IMR-90 (cell line): ENCODE results near the gene ZNF264. TPM values are rescaled to one million over a fixed set of nuclear protein-coding genes. Genes with fewer than 3 reads are reported as not detected.

Source experiments
- ATAC-seq: fragments of 200-7000 bp; cut with Tn5 transposase; 2 replicates; pipeline ENCODE4 v1.9.1; 2020; ENCODE audit warnings: low read depth, mild to moderate bottlenecking, moderate library complexity
- BruUV-seq: library from RNA; stranded (reverse); fragments of 400-500 nt; replicated peaks from 2 replicates; lab custom pipeline; 2021; lab: Mats Ljungman, UMichigan
- CTCF ChIA-PET: fragments of 300-600 bp; formaldehyde crosslinking; extraction: SDS; loops from one replicate; lab custom pipeline; 2021; ENCODE audit warnings: antibody characterized with exemption; lab: Yijun Ruan, JAX
- POLR2A ChIA-PET: fragments of 300-600 bp; sonication (Branson Sonifier 250); formaldehyde crosslinking; loops from one replicate; lab custom pipeline; 2022; ENCODE audit warnings: antibody characterized with exemption; ENCODE audit not compliant: unreplicated experiment; lab: Charles Lee
- DNase-seq: peaks from one replicate; pipeline ENCODE4 v3.0.0; 2013
- H2AFZ ChIP-seq: replicated peaks from 2 replicates; pipeline ENCODE3; 2013; ENCODE audit warnings: low read length, mild to moderate bottlenecking; ENCODE audit not compliant: poor library complexity
- H2AK5ac ChIP-seq: 2 replicates; pipeline ENCODE4 v1.6.1; 2013; ENCODE audit warnings: low read depth, low read length, inconsistent platforms
- H2AK9ac ChIP-seq: replicated peaks from 2 replicates; pipeline ENCODE3; 2013; ENCODE audit warnings: mild to moderate bottlenecking, low read depth, low read length, moderate library complexity; ENCODE audit not compliant: poor library complexity
- H2BK120ac ChIP-seq: 2 replicates; pipeline ENCODE4 v1.6.1; 2013; ENCODE audit warnings: low read depth, low read length, inconsistent platforms
- H2BK15ac ChIP-seq: 3 replicates; pipeline ENCODE4 v1.6.1; 2013; ENCODE audit warnings: low read depth, low read length, inconsistent platforms
- H2BK20ac ChIP-seq: 2 replicates; pipeline ENCODE4 v1.6.1; 2013; ENCODE audit warnings: low read depth, mild to moderate bottlenecking, inconsistent platforms, low read length, moderate library complexity
- H2BK5ac ChIP-seq: 2 replicates; pipeline ENCODE4 v1.6.1; 2013; ENCODE audit warnings: mild to moderate bottlenecking, low read depth, low read length, inconsistent platforms; ENCODE audit not compliant: poor library complexity, severe bottlenecking
- H3K14ac ChIP-seq: replicated peaks from 2 replicates; pipeline ENCODE4 v1.6.1; 2013; ENCODE audit warnings: low read depth, low read length, inconsistent platforms
- H3K18ac ChIP-seq: 2 replicates; pipeline ENCODE4 v1.6.1; 2013; ENCODE audit warnings: low read depth, low read length, control low read depth
- H3K23ac ChIP-seq: 2 replicates; pipeline ENCODE4 v1.6.1; 2013; ENCODE audit warnings: low read depth, low read length, inconsistent platforms
- H3K27ac ChIP-seq: 2 replicates; pipeline ENCODE4 v1.5.1; 2013; ENCODE audit warnings: mild to moderate bottlenecking, control low read depth, low read length; ENCODE audit not compliant: insufficient read depth
- H3K27me3 ChIP-seq: 2 replicates; pipeline ENCODE4 v1.6.1; 2013; ENCODE audit warnings: low read length; ENCODE audit not compliant: control insufficient read depth, insufficient read depth
- H3K36me3 ChIP-seq: 2 replicates; pipeline ENCODE4 v1.6.1; 2013; ENCODE audit warnings: low read length, mixed read lengths; ENCODE audit not compliant: control insufficient read depth, insufficient read depth
- H3K4ac ChIP-seq: 2 replicates; pipeline ENCODE4 v1.6.1; 2013; ENCODE audit warnings: low read depth, low read length, inconsistent platforms
- H3K4me1 ChIP-seq: 2 replicates; pipeline ENCODE4 v1.6.1; 2013; ENCODE audit warnings: low read length, mixed read lengths; ENCODE audit not compliant: control insufficient read depth, insufficient read depth
- H3K4me2 ChIP-seq: 2 replicates; pipeline ENCODE4 v1.6.1; 2013; ENCODE audit warnings: low read depth, mild to moderate bottlenecking, control low read depth, low read length, moderate library complexity
- H3K4me3 ChIP-seq: 2 replicates; pipeline ENCODE4 v1.5.1; 2013; ENCODE audit warnings: low read depth, mild to moderate bottlenecking, control low read depth, low read length, moderate library complexity; ENCODE audit not compliant: insufficient read depth
- H3K56ac ChIP-seq: 2 replicates; pipeline ENCODE4 v1.6.1; 2013; ENCODE audit warnings: low read length, inconsistent platforms; ENCODE audit not compliant: insufficient read depth; ENCODE audit errors: extremely low read depth
- H3K79me1 ChIP-seq, 2 experiments: 2 replicates each; pipeline ENCODE4 v1.6.1; 2013; ENCODE audit warnings: low read length in 2 of 2, inconsistent platforms in 1 of 2, low read depth in 1 of 2
- H3K9ac ChIP-seq: 2 replicates; pipeline ENCODE4 v1.6.1; 2013; ENCODE audit warnings: low read depth, low read length, control low read depth
- H3K9me1 ChIP-seq: 2 replicates; pipeline ENCODE4 v1.6.1; 2013; ENCODE audit warnings: low read length, inconsistent platforms; ENCODE audit not compliant: insufficient read depth
- H3K9me3 ChIP-seq: 2 replicates; pipeline ENCODE4 v1.6.1; 2013; ENCODE audit warnings: low read length; ENCODE audit not compliant: control insufficient read depth, insufficient read depth
- H4K20me1 ChIP-seq: 2 replicates; pipeline ENCODE4 v1.6.1; 2013; ENCODE audit warnings: low read length, inconsistent platforms; ENCODE audit not compliant: insufficient read depth
- H4K5ac ChIP-seq: 2 replicates; pipeline ENCODE4 v1.6.1; 2013; ENCODE audit warnings: mild to moderate bottlenecking, low read depth, low read length, control low read depth
- H4K8ac ChIP-seq, 2 experiments: 2 replicates each; pipeline ENCODE4 v1.6.1; 2013; ENCODE audit warnings: low read depth in 2 of 2, low read length in 2 of 2, control low read depth in 1 of 2, inconsistent platforms in 1 of 2
- H4K91ac ChIP-seq: 2 replicates; pipeline ENCODE4 v1.6.1; 2013; ENCODE audit warnings: low read depth, low read length, inconsistent platforms; ENCODE audit not compliant: insufficient read depth
- BHLHE40 ChIP-seq: fragments of 150-350 bp; IDR thresholded peaks from 2 replicates; pipeline ENCODE4 v1.6.1; 2016; ENCODE audit warnings: mild to moderate bottlenecking, low read depth, low read length
- CEBPB ChIP-seq: IDR thresholded peaks from 2 replicates; pipeline ENCODE4 v1.6.1; 2012; ENCODE audit warnings: low read depth, low read length, improper control_type of control experiment
- CTCF ChIP-seq: conservative IDR thresholded peaks from 2 replicates; pipeline ENCODE4 v1.5.1; 2012; ENCODE audit warnings: mild to moderate bottlenecking, low read depth, low read length, improper control_type of control experiment
- ELK1 ChIP-seq: fragments of 150-350 bp; IDR thresholded peaks from 2 replicates; pipeline ENCODE4 v1.6.1; 2016; ENCODE audit warnings: low read depth, mild to moderate bottlenecking, low read length, moderate library complexity, borderline replicate concordance
- FOS ChIP-seq: fragments of 150-350 bp; IDR thresholded peaks from 2 replicates; pipeline ENCODE4 v1.6.1; 2016; ENCODE audit warnings: low read depth, low read length
- MAFK ChIP-seq: IDR thresholded peaks from 2 replicates; pipeline ENCODE4 v1.6.1; 2012; ENCODE audit warnings: low read depth, low read length, improper control_type of control experiment
- MAZ ChIP-seq: IDR thresholded peaks from 2 replicates; pipeline ENCODE4 v1.6.1; 2012; ENCODE audit warnings: low read depth, mild to moderate bottlenecking, low read length, improper control_type of control experiment, moderate library complexity, borderline replicate concordance
- NFE2L2 ChIP-seq: fragments of 150-350 bp; IDR thresholded peaks from 2 replicates; pipeline ENCODE4 v1.6.1; 2016; ENCODE audit warnings: low read depth, mild to moderate bottlenecking, low read length
- RAD21 ChIP-seq: IDR thresholded peaks from 2 replicates; pipeline ENCODE4 v1.6.1; 2012; ENCODE audit warnings: low read length, improper control_type of control experiment
- RCOR1 ChIP-seq: IDR thresholded peaks from 2 replicates; pipeline ENCODE4 v1.6.1; 2012; ENCODE audit warnings: mild to moderate bottlenecking, low read length, improper control_type of control experiment; ENCODE audit not compliant: insufficient replicate concordance
- RFX5 ChIP-seq: IDR thresholded peaks from 2 replicates; pipeline ENCODE4 v1.8.0; 2012; ENCODE audit warnings: low read depth, mild to moderate bottlenecking, low read length, moderate library complexity
- SMC3 ChIP-seq: fragments of 150-350 bp; IDR thresholded peaks from 2 replicates; pipeline ENCODE4 v1.6.1; 2016; ENCODE audit warnings: low read depth, mild to moderate bottlenecking, antibody characterized with exemption, low read length, moderate library complexity
- USF2 ChIP-seq: fragments of 150-350 bp; IDR thresholded peaks from 2 replicates; pipeline ENCODE4 v1.6.1; 2017; ENCODE audit warnings: mild to moderate bottlenecking, antibody characterized with exemption, low read length, low read depth
- WGBS, 2 experiments: methylation state at CpG; one replicate each; pipeline versions ENCODE4 v1.1.5 to v1.1.7; 2013; ENCODE audit warnings: missing lambda C conversion rate in 2 of 2; ENCODE audit not compliant: insufficient read length in 1 of 2; ENCODE audit errors: extremely low coverage in 2 of 2; 5-methylcytosine and 5-hydroxymethylcytosine counted together
- dilution Hi-C: fragments of 300-500 bp; cut with HindIII; formaldehyde crosslinking; loops from one replicate; pipeline ENCODE4 v1.14.3; 2018; ENCODE audit warnings: low sequenced_read_pairs; ENCODE audit not compliant: unreplicated experiment
- in situ Hi-C: fragments of 300-500 bp; cut with MboI; formaldehyde crosslinking; loops from 3 replicates; pipeline ENCODE4 v1.14.3; 2019; ENCODE audit warnings: low sequenced_read_pairs, inconsistent platforms, mixed read lengths
- intact Hi-C: fragments of 100-400 bp; cut with micrococcal nuclease; formaldehyde crosslinking; loops from 2 replicates; pipeline ENCODE4 v1.10.0; 2022
- polyA plus RNA-seq, 3 experiments: library from polyadenylated mRNA; depleted of rRNA; stranded (reverse); fragments of >200 nt; gene quantifications; 2 replicates each; pipeline ENCODE4 v1.2.3, GENCODE V29; 2012; ENCODE audit warnings: low replicate concordance in 1 of 3
- total RNA-seq: library from RNA; depleted of rRNA; stranded (reverse); fragments of >200 nt; gene quantifications from 2 replicates; pipeline ENCODE4 v1.2.3, GENCODE V29; 2012

ZNF264 gene
- total and polyA plus RNA-seq, 2 of the 4 experiments (the other 2 are of a cell fraction), result 3.5 to 31.9 TPM

GRCh38 chr19:57192077-57192420 is 749 bp downstream of the ZNF264 start:
- H2BK120ac ChIP-seq, result no peak overlapping the region
- WGBS, 2 experiments, result no CpG with 5 or more reads among the region's 9 CpGs
- peak overlapping the region; percentile 97 for H3K27ac ChIP-seq
- BruUV-seq, result no TSS peak
- H3K23ac ChIP-seq, result peak overlapping the region; percentile 91
- CTCF ChIA-PET, result no interaction called here
- H2BK5ac ChIP-seq, result peak overlapping the region; percentile 88
- peaks cover 13 to 56% of the 10 kb centered on the region in 2 experiments for H3K79me1 ChIP-seq
- no peak overlapping the region for H3K18ac ChIP-seq
- in situ Hi-C loops (no loop called here), intact Hi-C loops (no loop called here), dilution Hi-C loops (no loop called here)
- H4K91ac ChIP-seq, result peak overlapping the region; percentile 39; the same call in 1 of the 2 replicates
- no peaks in the 10 kb centered on the region for H3K27me3 ChIP-seq
- H4K5ac ChIP-seq, result 0 out of 2 replicates have a peak overlapping the region, but pooled peaks have one; percentile 21
- peaks cover 3% of the 10 kb centered on the region; the same call in 1 of the 2 replicates for H3K9me3 ChIP-seq
- ATAC-seq, result no peak
- peak overlapping the region; percentile 97 for H3K9ac ChIP-seq
- peak overlapping the region; percentile 100 for H2AFZ ChIP-seq
- peaks cover 5% of the 10 kb centered on the region; the same call in 1 of the 2 replicates for H3K9me1 ChIP-seq
- peak overlapping the region; percentile 56; the same call in 1 of the 2 replicates for H2AK5ac ChIP-seq
- no peak overlapping the region for H2BK20ac ChIP-seq
- peak overlapping the region; percentile 63 for H2AK9ac ChIP-seq
- POLR2A ChIA-PET, result interaction anchor here (0.7 kb wide), 1 partner anchor 128 kb away, joined by 4 read pairs; no protein-coding TSS in a partner anchor
- H3K4me3 ChIP-seq, result peak overlapping the region; percentile 93
- peak overlapping the region; percentile 70 to 99; a peak in 2 of 4 replicates for H4K8ac ChIP-seq
- TF ChIP-seq BHLHE40, result no peak
- no peak for TF ChIP-seq CTCF
- TF ChIP-seq FOS, result no peak
- no peak for TF ChIP-seq RAD21
- no peak for TF ChIP-seq RFX5
- TF ChIP-seq MAFK, result no peak
- no peak for TF ChIP-seq NFE2L2
- TF ChIP-seq SMC3, result no peak
- no peak for TF ChIP-seq CEBPB
- no peak for TF ChIP-seq RCOR1
- TF ChIP-seq USF2, result no peak
- TF ChIP-seq ELK1, result no peak
- no peak for TF ChIP-seq MAZ
- peak overlapping the region; percentile 97 for H3K14ac ChIP-seq
- H3K36me3 ChIP-seq, result peaks cover 32% of the 10 kb centered on the region
- H3K4me2 ChIP-seq, result peak overlapping the region; percentile 89
- no peak overlapping the region for H2BK15ac ChIP-seq
- peak overlapping the region; percentile 24 for H3K56ac ChIP-seq
- peaks cover 29% of the 10 kb centered on the region for H4K20me1 ChIP-seq
- H3K4ac ChIP-seq, result peak overlapping the region; percentile 79
- no peaks in the 10 kb centered on the region; the same call in 1 of the 2 replicates for H3K4me1 ChIP-seq
- DNase-seq, result peak; percentile 4
